Mesenteric fat pad (tissue), 1 donor: ENCODE results near the gene KIRREL3. TPM values are rescaled to one million over a fixed set of nuclear protein-coding genes. Genes with fewer than 3 reads are reported as not detected.

ENCODE experiments used
- DNase-seq: peaks from one replicate; pipeline ENCODE4 v3.0.0-alpha.2; 2020; ENCODE audit warnings: low spot score
- total RNA-seq: library from RNA; stranded (reverse); fragmentation: NEBNext Ultra II Directional; extraction: Animal tissue kit (Norgen Biotek cat#: 25700); gene quantifications from one replicate; pipeline ENCODE4 v1.2.1, GENCODE V29; 2021
- donor health status: DM: yes; HTN: yes; CAD: no.

The KIRREL3 gene
- total RNA-seq, 1 donor from 2014 or later, result 0.13 TPM

DNA sequence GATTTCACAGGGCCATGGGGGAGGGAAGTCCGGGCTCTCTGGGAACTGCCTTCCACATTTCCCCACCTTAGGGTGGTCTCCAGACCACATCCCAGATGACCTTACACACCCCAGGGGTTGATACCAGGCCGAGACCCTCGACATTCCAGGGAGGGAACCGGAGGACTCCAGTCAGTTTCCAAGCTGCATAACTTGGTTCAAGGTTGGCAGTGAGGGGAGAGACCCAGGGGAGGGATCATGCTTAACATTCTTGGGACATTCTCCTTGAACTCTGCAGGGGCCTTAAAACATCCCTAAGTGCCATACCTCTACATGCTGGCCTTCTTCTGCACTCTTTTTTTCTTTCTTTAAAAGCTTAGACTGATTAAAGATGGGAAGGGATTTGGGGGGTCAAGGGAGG is 394.1 kb downstream of the KIRREL3 start:
- no peak for DNase-seq

DNA sequence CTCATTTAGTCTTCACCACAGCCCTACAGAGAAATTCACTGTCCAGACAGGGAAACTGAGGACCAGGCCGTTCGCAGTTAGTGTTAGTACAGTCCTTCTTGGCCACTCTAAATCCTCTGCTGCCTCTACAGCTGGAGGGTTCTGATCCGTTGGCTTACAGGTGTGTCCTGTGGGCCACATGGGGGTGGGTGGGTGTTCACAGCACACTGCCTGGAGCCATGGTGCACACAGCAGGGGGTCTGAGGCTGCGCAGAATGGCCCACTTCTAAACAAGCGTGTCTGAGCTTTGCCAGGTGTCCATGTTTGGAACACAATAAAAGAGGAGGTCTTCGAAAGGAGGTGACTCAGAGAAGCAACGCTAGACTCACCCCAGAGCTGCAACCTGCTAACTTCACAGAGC is 396.1 kb downstream of the KIRREL3 start:
- DNase-seq, result no peak

DNA sequence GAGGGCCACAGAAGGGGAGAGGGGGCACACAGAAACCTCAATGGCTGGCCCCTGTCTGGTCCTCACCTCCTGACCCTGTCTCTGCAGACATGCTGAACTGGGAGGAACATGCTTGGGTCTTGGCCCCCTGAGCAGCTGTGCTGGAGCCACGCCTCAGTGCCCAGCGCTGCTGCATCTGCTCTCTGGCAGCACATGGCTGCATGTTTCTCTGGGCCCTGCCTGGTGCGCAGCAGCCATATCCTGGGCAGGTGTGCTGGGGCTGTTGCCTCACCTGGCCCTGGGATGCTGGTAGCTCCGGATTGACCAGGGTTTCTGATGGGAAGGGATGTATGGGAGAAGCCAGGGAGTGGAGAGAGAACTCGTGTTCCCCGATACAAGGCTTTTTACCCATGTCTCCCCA is 397.1 kb downstream of the KIRREL3 start:
- no peak for DNase-seq

DNA sequence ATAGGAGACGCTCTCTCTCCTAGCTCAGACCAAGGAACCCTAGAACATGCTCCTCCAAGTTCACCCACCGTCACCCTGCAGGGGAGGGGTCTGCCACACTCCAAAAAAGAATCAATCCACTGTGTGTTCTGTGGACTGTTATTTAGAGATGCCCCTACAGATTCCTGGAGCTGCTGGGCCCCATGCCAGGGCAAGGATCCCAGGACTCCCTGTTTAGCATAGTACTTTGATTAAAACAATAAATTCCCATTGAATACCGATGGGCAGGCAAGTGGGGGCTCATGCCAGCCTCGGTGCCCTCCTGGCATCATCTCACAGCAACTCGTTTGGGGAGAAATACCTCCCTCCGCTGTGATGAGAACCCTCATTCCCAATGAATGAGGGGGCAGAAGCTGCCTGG is 397.6 kb downstream of the KIRREL3 start:
- no peak for DNase-seq

DNA sequence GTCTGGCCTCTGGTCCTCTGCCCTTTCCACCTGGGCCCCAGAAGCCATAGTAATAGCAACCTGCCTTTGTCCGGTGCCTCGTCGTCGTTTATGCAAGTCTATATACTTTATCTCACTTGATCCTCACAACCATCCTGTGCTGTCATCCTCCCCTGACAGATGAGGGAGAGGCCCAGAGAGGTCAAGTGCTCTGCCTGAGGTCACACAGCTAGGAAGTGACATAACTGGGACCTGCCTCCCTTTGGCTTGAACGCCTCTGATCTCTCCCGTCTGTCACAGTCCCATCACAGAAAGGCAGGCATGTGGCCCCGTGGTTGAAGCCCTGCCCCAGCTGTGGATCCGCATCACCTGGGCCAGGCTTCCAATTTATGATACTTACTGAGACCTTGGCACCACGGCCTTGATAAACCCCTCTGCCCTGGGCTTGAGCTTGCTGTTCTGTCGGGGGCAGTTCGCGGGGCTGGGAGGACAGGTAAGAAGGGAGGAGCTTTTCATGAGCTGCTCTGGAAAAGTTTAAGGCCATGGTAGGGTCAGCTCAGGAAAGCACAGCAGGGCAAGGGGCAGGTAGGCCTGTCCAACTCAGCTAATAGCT is 398.1 kb downstream of the KIRREL3 start:
- DNase-seq, result no peak

DNA sequence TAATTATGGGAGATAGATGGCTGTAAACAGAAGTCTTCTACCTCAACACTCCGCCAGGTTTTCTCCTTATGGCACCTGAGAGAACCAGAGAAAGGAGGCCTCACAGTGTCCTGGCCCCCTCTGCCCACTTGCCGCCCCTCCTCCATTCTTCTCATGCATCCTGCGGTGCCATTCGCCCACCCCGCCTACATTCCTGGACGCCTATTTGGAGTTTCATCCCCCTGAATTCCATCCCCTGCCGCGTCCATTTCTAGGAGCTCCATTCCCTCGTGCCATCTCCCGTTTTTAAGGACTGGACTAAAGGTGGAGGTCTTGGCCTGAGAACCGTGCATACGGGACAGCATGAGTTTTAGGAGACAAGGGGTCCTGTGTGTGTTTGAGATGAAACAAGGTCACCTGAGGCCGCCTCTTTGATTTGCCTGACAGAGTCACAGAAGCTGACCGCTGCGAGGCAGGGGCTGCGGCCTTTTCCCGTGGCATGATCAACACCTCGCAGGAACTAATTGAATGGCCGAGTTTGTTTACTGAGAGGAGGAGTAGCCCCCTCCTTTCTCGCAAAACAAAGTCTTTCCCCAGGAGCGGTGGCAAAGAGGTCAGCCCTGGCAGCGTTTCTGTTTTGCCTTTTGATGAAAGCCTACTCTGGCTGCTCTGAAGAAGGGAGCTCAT is 398.9 kb downstream of the KIRREL3 start:
- no peak for DNase-seq

DNA sequence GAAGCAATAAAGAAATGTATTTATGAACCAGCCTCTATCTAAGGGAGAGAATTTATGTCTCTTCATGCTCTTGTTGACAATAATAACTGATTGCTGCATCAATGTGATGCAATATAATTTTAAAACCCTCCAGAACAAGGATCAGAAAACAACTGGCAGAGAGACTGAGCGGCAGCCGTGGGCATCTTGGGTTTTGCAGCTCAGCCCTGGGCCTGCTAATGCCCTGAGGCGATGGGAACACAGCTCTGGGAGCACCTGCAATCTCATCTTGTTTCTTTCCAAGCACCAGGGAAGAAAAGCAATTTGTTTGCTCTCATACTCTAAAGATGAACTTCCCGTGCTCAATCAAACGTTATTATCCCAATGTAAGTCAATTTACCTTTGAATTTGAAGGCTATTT is 399.4 kb downstream of the KIRREL3 start:
- no peak for DNase-seq

DNA sequence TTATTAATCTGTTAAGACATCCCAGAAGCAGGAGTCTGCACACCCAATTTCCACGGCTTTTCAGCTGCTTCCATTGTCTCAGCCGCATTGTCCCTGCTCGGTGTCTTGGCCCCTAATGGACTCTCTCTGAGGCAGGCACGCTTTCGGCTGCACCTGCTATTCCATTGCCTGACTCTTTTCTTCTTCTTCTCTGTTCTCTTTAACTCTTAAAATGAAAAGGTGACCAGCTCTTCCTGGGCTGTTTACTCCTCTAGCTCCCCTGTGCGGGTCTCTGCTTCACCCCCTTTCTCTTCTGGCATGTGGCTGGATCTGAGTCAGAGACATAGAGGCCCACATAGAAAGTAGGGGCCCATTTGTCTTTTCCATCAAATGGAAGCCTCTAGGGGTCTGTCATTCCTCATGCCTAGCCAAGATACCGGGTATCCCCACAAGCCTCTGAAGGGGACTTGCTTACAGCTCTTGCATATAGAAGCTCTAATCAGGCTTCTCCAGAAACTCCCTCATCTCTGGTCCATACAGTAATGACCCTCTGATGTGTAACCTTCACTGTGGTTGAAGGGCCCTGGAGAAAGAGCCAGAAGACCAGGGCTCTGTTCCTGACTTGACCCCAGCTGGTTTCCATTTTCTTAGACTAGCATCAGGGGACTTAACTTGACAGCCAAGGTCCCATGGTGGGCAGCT is 401.2 kb downstream of the KIRREL3 start:
- no peak for DNase-seq

DNA sequence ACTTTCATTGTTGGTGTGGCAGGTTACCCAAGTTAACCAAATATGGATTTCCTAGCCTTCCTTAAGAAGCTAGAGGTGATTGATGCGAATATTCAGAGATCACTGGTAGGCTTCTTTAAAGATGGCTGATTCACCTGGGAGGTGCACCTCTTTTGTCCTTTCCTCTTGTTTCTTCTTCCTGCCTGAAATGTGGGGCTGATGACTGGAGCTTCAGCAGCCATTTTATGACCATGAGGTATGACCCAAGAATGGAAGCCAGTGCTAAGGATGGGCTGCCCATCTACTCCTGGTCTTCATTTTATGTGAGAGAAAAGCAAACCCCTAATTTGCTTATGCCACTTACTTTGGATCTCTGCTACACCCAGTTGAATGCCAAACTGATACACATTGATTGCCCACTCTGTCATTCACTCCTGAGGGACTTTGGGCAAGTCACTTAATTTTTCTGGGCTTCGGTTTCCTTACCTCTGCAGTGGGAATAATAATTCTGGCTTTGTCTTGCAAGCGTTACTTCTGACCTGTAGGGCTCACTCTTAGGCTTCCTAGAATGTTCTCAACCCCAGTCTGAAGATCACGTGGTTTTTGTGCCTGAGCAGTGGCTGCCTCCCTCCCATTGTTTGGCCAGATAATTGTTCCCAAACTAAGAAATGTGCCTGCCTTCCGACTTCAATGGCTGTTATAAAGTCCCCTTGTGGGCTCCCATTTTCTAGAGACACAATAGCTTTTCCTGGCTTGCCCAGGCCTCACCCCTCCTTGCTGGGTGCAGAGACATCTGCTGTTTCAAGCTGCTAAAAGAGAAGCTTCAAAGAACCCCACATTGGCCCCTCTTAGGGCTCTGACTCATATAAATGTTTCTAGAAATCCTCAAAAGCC is 402.0 kb downstream of the KIRREL3 start:
- no peak for DNase-seq

DNA sequence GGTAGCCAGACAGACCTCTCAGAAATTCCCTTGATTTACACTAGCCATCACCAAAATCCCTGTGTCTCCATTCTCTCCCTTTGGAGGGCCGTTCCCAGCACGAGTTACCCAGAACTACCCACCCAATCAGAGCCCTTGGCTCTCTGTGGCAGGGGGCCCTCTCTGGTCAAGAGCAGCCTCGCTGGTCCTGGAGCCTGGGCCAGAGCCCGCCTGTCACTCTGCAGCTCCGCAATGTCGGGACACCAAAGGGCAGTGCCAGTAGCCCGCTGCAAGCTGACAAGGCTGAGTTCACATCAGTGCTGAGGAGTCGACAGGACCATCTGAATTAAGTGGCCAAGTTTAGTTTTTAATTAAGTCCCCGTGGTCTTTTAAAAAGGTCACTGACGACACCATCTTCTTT is 403.5 kb downstream of the KIRREL3 start:
- DNase-seq, result no peak

DNA sequence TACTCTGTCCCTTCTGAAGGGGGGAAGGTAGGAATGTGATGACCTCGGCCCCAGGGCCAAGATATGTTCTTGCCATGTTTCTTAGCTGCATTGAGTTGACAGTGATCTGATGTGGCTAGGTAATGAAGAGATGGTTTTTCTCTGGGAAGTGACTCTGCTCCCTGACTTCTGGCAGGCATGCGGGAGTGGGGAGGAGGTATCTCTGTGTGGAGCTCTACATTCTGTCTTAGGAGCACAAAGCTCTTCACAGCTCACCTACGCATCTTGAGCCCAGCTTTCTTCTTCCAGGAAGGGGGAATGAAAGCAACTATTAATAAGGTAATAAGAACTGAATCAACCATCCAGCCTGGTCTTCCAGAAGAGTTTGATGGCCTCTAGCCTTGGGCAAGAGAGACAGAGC is 404.1 kb downstream of the KIRREL3 start:
- no peak for DNase-seq

DNA sequence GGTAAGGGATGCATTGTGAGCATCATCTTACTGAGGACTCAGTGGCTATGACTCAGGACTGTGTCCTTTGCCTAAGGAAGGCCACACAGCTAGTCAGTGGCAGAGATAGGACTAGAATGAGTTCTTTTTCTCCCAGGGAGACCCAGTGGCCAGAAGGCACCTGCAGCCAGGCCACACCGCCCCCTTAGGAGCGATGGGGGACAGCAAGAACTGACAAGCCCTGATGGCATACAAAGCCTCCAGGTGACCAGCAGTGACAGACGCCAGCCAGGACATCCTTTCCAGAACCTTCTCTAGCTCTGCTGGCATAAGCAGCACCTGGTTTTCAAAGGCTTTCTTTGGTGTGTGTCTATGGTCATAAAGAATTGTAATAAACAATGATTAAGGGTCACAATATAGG is 405.0 kb downstream of the KIRREL3 start:
- DNase-seq, result no peak

DNA sequence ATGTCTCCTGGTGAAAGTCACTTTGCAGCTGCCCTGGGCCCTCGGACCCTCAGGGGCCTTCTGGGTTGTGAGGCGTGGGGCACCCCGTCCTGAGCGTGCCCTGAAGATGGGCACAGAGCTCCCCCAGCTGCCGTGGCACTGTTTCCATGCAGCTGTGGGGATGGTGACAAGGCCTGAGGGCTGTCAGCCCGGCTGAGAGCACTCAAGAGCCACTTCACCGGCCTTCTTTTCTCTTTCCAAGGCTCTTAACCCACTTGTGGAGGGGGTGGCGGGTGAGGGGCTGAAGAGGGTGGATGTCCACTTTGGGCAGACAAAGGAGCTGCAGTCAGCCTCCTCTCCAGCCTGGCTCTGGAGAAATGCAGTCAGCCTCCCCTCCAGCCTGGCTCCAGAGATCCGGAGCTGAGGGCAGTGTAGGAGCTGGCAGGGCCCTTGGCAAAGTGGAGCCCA is 405.6 kb downstream of the KIRREL3 start:
- DNase-seq, result no peak

DNA sequence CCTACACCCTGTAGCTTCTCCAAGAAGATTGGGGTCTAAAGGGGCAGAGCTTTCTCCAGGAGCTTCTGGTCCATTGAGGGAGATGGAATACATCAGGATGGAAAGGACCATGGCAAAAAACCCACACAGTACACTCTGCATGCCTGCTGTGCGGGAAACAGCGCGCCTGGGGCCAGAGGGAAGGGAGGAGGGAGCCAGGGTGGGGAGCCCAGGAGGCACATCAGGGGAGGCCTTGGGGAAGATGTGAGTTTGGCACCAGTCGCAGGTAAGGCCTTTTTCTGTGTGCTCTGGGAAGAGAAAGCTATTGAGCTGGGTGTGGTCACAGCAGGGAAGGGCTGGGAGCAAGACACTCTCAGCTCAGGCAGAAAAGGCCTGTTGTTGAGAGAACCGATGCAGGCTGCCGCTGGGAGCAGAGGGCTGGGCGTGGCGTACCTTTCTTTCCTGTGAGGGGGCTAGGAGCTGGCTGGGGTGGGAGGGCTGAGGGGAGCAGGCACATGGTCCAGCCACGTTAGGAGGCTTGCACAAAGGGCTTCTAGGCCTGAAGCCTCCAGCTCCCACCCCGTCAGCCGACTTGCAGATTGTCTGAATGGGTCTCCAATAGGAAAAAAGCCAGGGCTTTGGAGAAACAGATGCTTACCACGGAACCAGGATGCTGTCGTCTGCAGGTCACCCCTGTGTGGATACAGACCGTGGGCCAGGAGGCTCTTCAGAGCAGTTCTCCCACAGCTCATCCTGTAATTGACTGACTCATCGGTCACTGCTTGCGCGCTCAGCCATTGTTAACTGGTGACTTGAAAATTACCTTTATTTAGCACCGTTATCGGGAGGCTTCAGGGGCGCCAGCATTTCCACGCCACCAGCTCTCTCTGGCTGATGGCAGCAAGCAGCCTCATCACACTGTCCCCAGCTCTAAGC is 407.8 kb downstream of the KIRREL3 start:
- DNase-seq, result no peak

DNA sequence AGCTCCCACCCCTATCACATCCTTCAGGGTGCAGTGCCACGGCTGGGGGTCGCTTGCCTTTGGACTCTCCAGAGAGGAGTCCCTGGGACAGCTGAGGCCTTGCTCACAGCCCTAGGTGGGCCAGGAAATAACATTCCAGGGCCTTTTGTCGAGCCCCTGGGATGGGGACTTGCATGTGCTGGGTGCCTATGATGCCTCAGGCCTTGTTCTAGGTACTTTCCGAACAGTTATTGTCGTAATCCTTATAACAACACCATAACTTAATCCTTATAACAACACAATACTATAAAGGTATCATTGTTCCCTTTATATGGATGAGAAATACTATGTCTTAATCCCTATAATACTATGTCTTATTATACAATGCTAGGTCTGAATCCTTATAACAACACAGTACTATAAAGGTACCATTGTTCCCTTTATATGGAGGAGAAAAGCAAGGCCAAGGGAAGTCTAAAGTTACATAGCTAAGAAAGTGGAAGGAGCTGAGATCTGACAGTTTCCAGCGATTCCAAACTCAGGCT is 408.5 kb downstream of the KIRREL3 start:
- no peak for DNase-seq

DNA sequence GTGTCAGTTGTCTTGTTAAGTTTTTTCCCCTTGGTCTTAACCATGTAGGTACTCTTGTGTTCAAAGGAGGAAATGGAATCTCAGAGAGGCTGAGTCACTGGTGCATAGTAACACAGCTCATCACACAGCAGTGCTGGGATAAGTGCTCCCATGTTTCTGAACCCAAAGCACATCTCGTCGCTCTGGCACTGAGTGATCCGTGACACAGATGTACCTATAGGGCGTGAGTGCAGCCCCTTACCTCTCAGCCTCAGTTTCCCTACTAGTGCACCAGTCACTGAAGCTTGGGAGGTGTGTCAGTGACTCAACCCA is 411.1 kb downstream of the KIRREL3 start:
- DNase-seq, result no peak

DNA sequence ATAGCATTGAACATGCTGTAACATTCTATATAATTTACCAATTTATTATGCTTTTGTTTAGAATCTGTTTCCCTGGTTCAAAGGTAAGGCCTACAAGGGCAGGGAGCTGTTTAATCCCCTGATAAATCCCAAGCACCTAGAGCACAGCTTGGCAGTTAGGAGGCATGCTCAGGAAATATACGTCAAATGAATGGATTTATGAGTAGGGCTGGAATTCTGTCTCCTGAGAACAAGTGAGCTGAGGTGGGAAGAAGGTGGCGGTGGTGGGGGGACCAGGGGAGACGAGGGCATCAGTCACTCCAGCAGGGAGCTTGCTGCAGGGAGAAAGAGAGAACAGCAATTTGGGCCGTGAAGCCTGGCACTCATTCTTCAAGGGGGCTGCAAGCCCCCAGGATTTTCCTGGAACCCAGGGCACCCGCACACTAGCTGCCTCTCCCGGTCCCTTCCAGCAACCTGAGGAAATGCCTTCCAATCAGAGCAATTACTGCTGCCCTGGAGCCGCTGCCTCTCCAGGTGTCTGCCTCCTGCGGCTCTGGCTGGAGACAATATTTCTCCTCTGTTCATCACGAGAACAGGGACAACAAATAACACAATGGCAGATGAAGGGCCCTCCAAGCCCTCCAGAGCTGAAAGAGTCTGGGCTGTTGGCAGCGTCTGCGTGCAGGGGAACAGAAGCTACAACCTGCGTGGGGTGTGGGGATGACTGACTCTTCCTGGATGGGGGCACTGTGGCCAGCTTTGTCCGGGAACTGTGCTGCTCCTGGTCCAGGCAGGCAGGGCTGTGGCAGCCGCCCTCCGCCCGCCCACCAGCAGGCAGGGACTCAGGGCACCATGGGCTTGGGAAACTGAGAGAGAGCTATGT is 411.7 kb downstream of the KIRREL3 start:
- DNase-seq, result no peak

DNA sequence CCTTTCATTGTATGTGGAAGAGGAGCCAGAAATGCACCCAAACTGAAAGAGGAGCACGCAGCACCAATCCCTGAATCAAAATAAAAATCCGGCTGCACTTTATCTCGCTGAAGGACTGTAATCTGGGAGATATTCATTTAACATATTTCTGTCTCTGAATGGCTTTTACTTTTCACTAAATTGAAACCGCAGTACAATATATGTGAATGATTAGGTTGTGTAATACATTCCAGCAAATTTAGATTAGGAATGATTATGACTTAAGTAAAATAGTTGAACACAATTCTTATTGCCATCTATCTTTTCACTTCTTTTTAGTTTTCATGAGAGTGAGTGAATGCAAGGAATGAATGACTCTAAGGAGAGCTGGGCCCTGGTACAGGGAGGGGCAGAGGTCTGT is 413.0 kb downstream of the KIRREL3 start:
- DNase-seq, result no peak

DNA sequence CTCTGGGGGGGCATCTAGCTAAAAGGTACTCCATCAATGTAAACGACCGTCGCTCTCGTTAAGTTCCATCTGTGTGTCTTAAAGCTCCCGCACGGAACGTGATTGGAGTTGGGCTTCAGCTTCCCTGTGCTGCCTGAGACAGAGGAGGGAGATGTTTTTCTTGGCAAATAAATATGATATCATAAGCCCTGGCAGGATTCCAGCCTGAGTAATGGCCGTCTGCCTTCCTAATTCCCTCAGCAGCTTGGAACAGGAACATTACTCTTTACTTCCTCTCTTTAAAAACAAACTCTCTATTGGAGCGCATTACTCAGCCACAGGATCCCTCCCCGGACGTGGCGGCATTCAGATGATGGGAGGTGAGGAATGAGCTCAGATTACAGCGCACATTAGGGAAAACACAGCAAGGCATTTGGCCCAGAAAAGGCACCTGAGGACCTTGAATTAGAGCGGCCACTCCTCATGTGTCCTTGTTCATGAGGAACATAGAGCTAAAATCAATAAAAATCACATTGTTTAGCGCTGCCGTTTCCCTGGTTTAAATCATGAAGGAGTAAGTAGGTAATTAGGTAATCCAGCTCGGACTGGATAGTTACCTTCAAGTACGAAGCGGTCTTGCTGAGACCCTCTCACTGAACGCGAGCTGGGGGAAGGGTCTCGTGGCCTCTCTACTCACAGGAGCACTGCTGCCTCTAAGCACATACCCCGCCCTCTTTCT is 414.6 kb downstream of the KIRREL3 start:
- DNase-seq, result no peak
